Spleen (tissue), 11 donors: ENCODE results near the gene CABCOCO1. TPM values are rescaled to one million over a fixed set of nuclear protein-coding genes. Genes with fewer than 3 reads are reported as not detected.

Experiments used
- DNase-seq: peaks from one replicate; pipeline ENCODE4 v3.0.0-alpha.2; 2020
- H3K27ac ChIP-seq, 8 donors: fragments of 200-600 bp; sonication (generic) in 7 of 8; 1 replicate in 4 of 8; 2 replicates in 4 of 8; pipeline versions ENCODE4 v1.5.0 to v1.8.0; 2016 to 2021; ENCODE audit warnings: inconsistent platforms in 4 of 8, mild to moderate bottlenecking in 4 of 8, moderate library complexity in 1 of 8
- H3K27me3 ChIP-seq, 7 donors: fragments of 200-600 bp; sonication (generic) in 6 of 7; replicated peaks in 1 of 7; 1 replicate in 4 of 7; 2 replicates in 3 of 7; pipeline versions ENCODE4 v1.5.0 to v1.8.0; 2016 to 2021; ENCODE audit warnings: inconsistent platforms in 3 of 7, mild to moderate bottlenecking in 1 of 7
- H3K36me3 ChIP-seq, 6 donors: fragments of 200-600 bp; sonication (generic) in 5 of 6; 1 replicate in 4 of 6; 2 replicates in 2 of 6; pipeline versions ENCODE4 v1.5.0 to v1.8.0; 2016 to 2021; ENCODE audit warnings: inconsistent platforms in 2 of 6
- H3K4me1 ChIP-seq, 6 donors: fragments of 200-600 bp; sonication (generic) in 5 of 6; 1 replicate in 3 of 6; 2 replicates in 3 of 6; pipeline versions ENCODE4 v1.5.0 to v1.8.0; 2016 to 2021; ENCODE audit warnings: inconsistent platforms in 3 of 6
- H3K4me3 ChIP-seq, 8 donors: fragments of 200-600 bp; sonication (generic) in 7 of 8; 1 replicate in 4 of 8; 2 replicates in 4 of 8; pipeline versions ENCODE4 v1.5.0 to v1.8.0; 2016 to 2021; ENCODE audit warnings: inconsistent platforms in 4 of 8, mild to moderate bottlenecking in 4 of 8, moderate library complexity in 2 of 8
- H3K9me3 ChIP-seq, 8 donors: fragments of 200-600 bp; sonication (generic) in 7 of 8; 1 replicate in 4 of 8; 2 replicates in 4 of 8; pipeline versions ENCODE4 v1.5.0 to v1.8.0; 2016 to 2021; ENCODE audit warnings: inconsistent platforms in 4 of 8
- POLR2A ChIP-seq, 3 donors: fragments of 450-650 bp; IDR thresholded peaks; one replicate each; pipeline ENCODE4 v1.5.1; 2017; ENCODE audit warnings: antibody characterized with exemption in 3 of 3, mild to moderate bottlenecking in 1 of 3
- POLR2AphosphoS5 ChIP-seq, 3 donors: sonication (generic); formaldehyde crosslinking; IDR thresholded peaks; one replicate each; pipeline ENCODE4 v1.5.1; 2017; ENCODE audit warnings: antibody characterized with exemption in 3 of 3
- WGBS, 5 donors: extraction: QIAGEN DNeasy Blood & Tissue Kit in 3 of 5; methylation state at CpG; one replicate each; pipeline versions ENCODE4 v1.1.5 to v1.1.7; 2013 to 2018; 5-methylcytosine and 5-hydroxymethylcytosine counted together
- intact Hi-C: fragments of 100-400 bp; cut with DNase I; formaldehyde crosslinking; loops from one replicate; pipeline ENCODE4 v1.15.0; 2023; ENCODE audit warnings: low total_unique reads
- polyA plus RNA-seq, 3 donors: library from polyadenylated mRNA; stranded (reverse); fragments of 200-250 nt; gene quantifications; one replicate each; pipeline ENCODE4 v1.2.1, GENCODE V29; 2013
- total RNA-seq, 7 donors: library from RNA; depleted of rRNA in 3 of 7; stranded (reverse); fragments of >200 nt in 3 of 7; fragmentation: NEBNext Ultra II Directional in 4 of 7; extraction: Animal tissue kit (Norgen Biotek cat#: 25700) in 4 of 7; gene quantifications; one replicate each; pipeline versions ENCODE4 v1.1.0 to v1.2.1, GENCODE V29; 2016 to 2021
- TF ChIP-seq, protein P1 (sequence below), 11 experiments: fragments of 200-600 bp in 7 of 11; fragments of 450-650 bp in 4 of 11; sonication (generic) in 4 of 11; IDR thresholded peaks in 8 of 11; conservative IDR thresholded peaks in 3 of 11; 1 replicate in 7 of 11; 2 replicates in 4 of 11; pipeline versions ENCODE4 v1.4.0 to v1.8.0; 2016 to 2021; ENCODE audit warnings: antibody characterized with exemption in 11 of 11, inconsistent platforms in 4 of 11, mild to moderate bottlenecking in 1 of 11
- donor health status: healthy with polysubstance abuse.
- donor health status: DM: no; HTN: no; CAD: no; lungs with moderate emphysema.
- donor health status: DM: no; HTN: no; CAD: no.
- donor health status: Bipolar disorder and iron deficiency.
- donor health status: healthy.
- donor health status: DM: no; HTN: no; CAD: no.
- donor health status: DM: yes; HTN: yes; CAD: no.

The CABCOCO1 gene
- total and polyA plus RNA-seq, 10 donors, result 0.06 to 1.0 (median 0.48) TPM; not detected in 4

DNA sequence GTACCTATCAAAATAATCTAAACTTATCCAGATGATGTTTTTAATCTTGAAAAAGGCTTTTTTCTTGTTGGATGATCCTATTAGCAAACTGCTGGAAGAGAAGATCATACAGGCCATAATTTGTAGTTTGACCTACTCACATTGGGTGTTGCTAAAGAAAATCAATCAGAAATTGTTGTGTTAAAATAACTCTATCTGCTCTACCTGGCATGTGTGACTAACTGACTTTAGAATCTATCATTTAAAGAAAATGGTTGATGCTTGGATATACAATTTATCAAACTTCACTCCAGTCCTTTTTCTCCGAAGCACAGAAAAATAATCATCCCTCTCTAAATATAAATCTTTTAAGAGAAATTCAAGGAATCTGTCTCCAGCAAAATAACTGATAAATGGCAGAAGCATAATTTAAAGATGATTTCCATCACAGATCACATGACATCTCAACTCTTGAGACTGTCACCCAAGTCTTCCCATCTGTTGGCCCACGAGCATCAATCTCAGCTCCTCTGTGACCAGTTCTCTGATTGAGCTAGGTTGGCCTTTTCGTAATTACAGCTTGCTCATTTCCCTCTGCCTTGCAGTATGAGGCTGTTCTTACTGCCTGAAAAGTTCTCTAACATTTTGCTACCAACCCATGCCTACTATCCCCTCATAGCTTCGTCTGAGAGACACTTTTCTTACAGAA, 36.4 kb downstream of the CABCOCO1 start:
- Histone ChIP-seq H3K27ac (no peak overlapping the region), H3K4me1 (no peaks in the 10 kb centered on the region), H3K36me3 (no peaks in the 10 kb centered on the region), H3K9me3 (no peaks in the 10 kb centered on the region), H3K4me3 (no peak overlapping the region), H3K27me3 (no peaks in the 10 kb centered on the region)
- intact Hi-C loops, result no loop called here
- no peak for DNase-seq
- 79 to 91% (median 83%) methylated on average over 4 of the region's 4 CpGs for WGBS, 5 donors
- TF ChIP-seq, protein P1, sequence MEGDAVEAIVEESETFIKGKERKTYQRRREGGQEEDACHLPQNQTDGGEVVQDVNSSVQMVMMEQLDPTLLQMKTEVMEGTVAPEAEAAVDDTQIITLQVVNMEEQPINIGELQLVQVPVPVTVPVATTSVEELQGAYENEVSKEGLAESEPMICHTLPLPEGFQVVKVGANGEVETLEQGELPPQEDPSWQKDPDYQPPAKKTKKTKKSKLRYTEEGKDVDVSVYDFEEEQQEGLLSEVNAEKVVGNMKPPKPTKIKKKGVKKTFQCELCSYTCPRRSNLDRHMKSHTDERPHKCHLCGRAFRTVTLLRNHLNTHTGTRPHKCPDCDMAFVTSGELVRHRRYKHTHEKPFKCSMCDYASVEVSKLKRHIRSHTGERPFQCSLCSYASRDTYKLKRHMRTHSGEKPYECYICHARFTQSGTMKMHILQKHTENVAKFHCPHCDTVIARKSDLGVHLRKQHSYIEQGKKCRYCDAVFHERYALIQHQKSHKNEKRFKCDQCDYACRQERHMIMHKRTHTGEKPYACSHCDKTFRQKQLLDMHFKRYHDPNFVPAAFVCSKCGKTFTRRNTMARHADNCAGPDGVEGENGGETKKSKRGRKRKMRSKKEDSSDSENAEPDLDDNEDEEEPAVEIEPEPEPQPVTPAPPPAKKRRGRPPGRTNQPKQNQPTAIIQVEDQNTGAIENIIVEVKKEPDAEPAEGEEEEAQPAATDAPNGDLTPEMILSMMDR (IDR thresholded peaks at IDR 0.05 in 8 of 11, conservative IDR thresholded peaks at IDR 0.05 in 3 of 11), result no peak
- TF ChIP-seq POLR2A (IDR thresholded peaks at IDR 0.05) (no peak), POLR2AphosphoS5 (IDR thresholded peaks at IDR 0.05) (no peak)

DNA sequence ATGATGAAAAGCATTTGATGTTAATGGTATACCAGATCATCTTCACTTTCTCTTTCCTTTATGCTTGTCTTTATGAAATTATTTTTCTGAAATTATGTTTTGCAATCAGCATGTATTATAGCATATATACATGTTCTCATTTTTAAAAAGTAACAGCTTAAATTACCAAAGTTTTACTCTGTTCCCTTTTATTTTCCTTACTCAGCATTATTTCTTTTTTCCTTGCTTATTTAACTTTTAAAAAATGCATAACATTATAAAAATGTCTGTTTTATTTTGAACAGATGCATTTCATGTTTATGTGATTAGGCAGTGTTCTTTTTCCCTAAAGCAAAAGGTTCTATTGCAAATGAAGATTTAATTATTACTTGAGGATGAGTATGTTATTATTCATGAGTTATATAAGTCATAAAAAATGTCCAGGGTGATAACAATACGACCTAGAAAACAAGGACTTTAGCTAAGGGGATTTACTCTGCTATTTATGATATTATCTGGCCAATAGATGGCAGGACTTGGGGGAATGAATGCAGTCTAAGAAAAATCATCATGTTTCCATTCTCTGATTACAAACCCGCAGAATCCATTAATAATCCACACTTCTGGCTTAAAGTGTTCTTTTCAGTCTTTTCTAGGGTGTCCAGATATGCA, 38.5 kb downstream of the CABCOCO1 start:
- H3K27ac ChIP-seq, result no peak overlapping the region
- no peaks in the 10 kb centered on the region for H3K4me1 ChIP-seq
- H3K9me3 ChIP-seq, result no peaks in the 10 kb centered on the region
- no peaks in the 10 kb centered on the region for H3K27me3 ChIP-seq
- 63 to 78% (median 68%) methylated on average over 2 of the region's 2 CpGs for WGBS, 5 donors
- DNase-seq, result no peak
- no peak overlapping the region for H3K4me3 ChIP-seq
- intact Hi-C loops, result no loop called here
- no peaks in the 10 kb centered on the region for H3K36me3 ChIP-seq
- no peak for TF ChIP-seq POLR2A (IDR thresholded peaks at IDR 0.05)
- TF ChIP-seq, protein P1 (IDR thresholded peaks at IDR 0.05 in 8 of 11, conservative IDR thresholded peaks at IDR 0.05 in 3 of 11), result no peak
- TF ChIP-seq POLR2AphosphoS5 (IDR thresholded peaks at IDR 0.05), result no peak

DNA sequence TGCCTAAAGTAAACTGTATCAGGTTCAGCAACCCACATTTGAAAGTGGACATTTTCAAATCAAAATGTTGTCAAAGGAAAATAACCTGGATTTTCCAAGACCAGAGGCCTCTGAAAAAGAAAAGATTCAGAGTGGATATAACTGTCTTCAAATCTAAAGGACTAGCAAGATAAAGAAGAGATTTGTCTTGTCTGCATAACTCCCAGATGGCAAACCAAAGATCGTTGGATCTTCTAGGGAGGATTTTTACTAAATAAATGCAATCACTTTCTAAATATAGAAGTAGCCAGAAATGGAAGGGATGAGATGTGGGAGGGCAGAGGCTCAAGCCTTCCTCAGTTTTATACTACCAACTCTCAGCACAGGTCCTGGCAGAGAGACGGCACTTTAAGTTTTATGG, 39.0 kb downstream of the CABCOCO1 start:
- Histone ChIP-seq H3K27ac (no peak overlapping the region), H3K36me3 (no peaks in the 10 kb centered on the region), H3K27me3 (no peaks in the 10 kb centered on the region), H3K4me3 (no peak overlapping the region), H3K9me3 (no peaks in the 10 kb centered on the region), H3K4me1 (no peaks in the 10 kb centered on the region)
- DNase-seq, result no peak
- intact Hi-C loops, result no loop called here
- TF ChIP-seq POLR2A (IDR thresholded peaks at IDR 0.05), result no peak
- TF ChIP-seq, protein P1 (IDR thresholded peaks at IDR 0.05 in 8 of 11, conservative IDR thresholded peaks at IDR 0.05 in 3 of 11), result no peak
- no peak for TF ChIP-seq POLR2AphosphoS5 (IDR thresholded peaks at IDR 0.05)
- WGBS, 5 donors, result 80 to 89% (median 85%) methylated on average over 2 of the region's 2 CpGs

DNA sequence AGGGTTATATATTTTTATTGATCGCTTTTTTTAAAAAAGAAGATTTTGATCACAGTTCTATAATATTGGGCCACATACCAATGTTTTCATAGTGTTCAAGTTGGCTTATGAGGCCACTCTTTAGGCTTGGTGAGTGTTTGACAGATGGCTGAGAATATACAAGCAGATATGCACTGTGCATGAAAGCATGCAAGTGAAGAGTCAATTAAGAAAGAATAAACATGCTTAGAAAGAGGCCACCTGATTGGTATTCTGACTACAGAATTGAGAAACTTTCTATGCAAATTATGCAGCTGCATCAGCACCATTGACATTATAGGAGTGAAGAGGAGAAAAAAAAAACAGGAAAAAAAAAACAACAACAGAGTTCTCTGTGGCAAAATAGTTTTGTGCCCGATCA, 39.9 kb downstream of the CABCOCO1 start:
- Histone ChIP-seq H3K36me3 (no peaks in the 10 kb centered on the region), H3K9me3 (no peaks in the 10 kb centered on the region), H3K27ac (no peak overlapping the region), H3K4me1 (no peaks in the 10 kb centered on the region), H3K27me3 (no peaks in the 10 kb centered on the region), H3K4me3 (no peak overlapping the region)
- no peak for TF ChIP-seq POLR2AphosphoS5 (IDR thresholded peaks at IDR 0.05)
- TF ChIP-seq, protein P1 (IDR thresholded peaks at IDR 0.05 in 8 of 11, conservative IDR thresholded peaks at IDR 0.05 in 3 of 11), result no peak
- no peak for TF ChIP-seq POLR2A (IDR thresholded peaks at IDR 0.05)
- 39 to 71% (median 65%) methylated on average over 2 of the region's 2 CpGs for WGBS, 5 donors
- no peak for DNase-seq
- intact Hi-C loops, result no loop called here
